ENCODE results near the gene RFC1. TPM values are rescaled to one million over a fixed set of nuclear protein-coding genes. Genes with fewer than 3 reads are reported as not detected.

The RFC1 gene
- total RNA-seq, 1 donor from 2014 or later, result 39.5 TPM

- no peak for DNase-seq (ENCODE audit: low spot score in 2 of 2)
- Histone ChIP-seq H3K36me3 (peaks cover 17 to 33% of the 10 kb centered on the region in 2 donors), H3K9me3 (peaks cover 0 to 8% of the 10 kb centered on the region in 2 donors), H3K27me3 (no peaks in the 10 kb centered on the region), H3K27ac (no peak overlapping the region), H3K4me1 (peaks cover 0 to 3% of the 10 kb centered on the region in 2 donors), H3K4me3 (no peak overlapping the region)
- TF ChIP-seq CTCF (IDR thresholded peaks at IDR 0.05), result no peak
- intact Hi-C loops (cut with DNase I), result no loop called here
Measured at GRCh38 chr4:39348371-39349315, 17.5 kb downstream of the RFC1 start.

GRCh38 chr4:39346856-39347519 is 19.2 kb downstream of the RFC1 start:
- DNase-seq (ENCODE audit: low spot score in 2 of 2), result no peak
- no peaks in the 10 kb centered on the region for H3K4me1 ChIP-seq
- H3K9me3 ChIP-seq, result peaks cover 0 to 8% of the 10 kb centered on the region in 2 donors
- intact Hi-C loops (cut with DNase I), result no loop called here
- H3K27me3 ChIP-seq, result no peaks in the 10 kb centered on the region
- H3K4me3 ChIP-seq, result no peak overlapping the region
- peaks cover 19 to 36% of the 10 kb centered on the region in 2 donors for H3K36me3 ChIP-seq
- TF ChIP-seq CTCF (IDR thresholded peaks at IDR 0.05), result no peak
- H3K27ac ChIP-seq, result no peak overlapping the region

- Histone ChIP-seq H3K4me1 (no peaks in the 10 kb centered on the region), H3K27me3 (no peaks in the 10 kb centered on the region), H3K36me3 (peaks cover 11 to 14% of the 10 kb centered on the region in 2 donors), H3K9me3 (no peaks in the 10 kb centered on the region), H3K4me3 (no peak overlapping the region), H3K27ac (no peak overlapping the region)
- no peak for TF ChIP-seq CTCF (IDR thresholded peaks at IDR 0.05)
- DNase-seq (ENCODE audit: low spot score in 2 of 2), result no peak
- intact Hi-C loops (cut with DNase I), result no loop called here
Measured at GRCh38 chr4:39342731-39343130, 23.4 kb downstream of the RFC1 start.

- Histone ChIP-seq H3K4me1 (no peaks in the 10 kb centered on the region), H3K9me3 (no peaks in the 10 kb centered on the region), H3K27me3 (no peaks in the 10 kb centered on the region), H3K4me3 (no peak overlapping the region), H3K36me3 (peaks cover 10 to 14% of the 10 kb centered on the region in 2 donors), H3K27ac (no peak overlapping the region)
- DNase-seq (ENCODE audit: low spot score in 2 of 2), result no peak
- TF ChIP-seq CTCF (IDR thresholded peaks at IDR 0.05), result no peak
- intact Hi-C loops (cut with DNase I), result no loop called here
Measured at GRCh38 chr4:39341075-39341725, 25.0 kb downstream of the RFC1 start.

- no peaks in the 10 kb centered on the region for H3K27me3 ChIP-seq
- H3K27ac ChIP-seq, result no peak overlapping the region
- H3K36me3 ChIP-seq, result peaks cover 10 to 12% of the 10 kb centered on the region in 2 donors
- no peak for TF ChIP-seq CTCF (IDR thresholded peaks at IDR 0.05)
- no peaks in the 10 kb centered on the region for H3K4me1 ChIP-seq
- no peak for DNase-seq (ENCODE audit: low spot score in 2 of 2)
- intact Hi-C loops (cut with DNase I), result no loop called here
- H3K4me3 ChIP-seq, result no peak overlapping the region
- H3K9me3 ChIP-seq, result no peaks in the 10 kb centered on the region
Measured at GRCh38 chr4:39339968-39340367, 26.2 kb downstream of the RFC1 start.
